Sigmoid colon (tissue), 4 donors: ENCODE measurements around the gene APOOL.

Experiments used
- CTCF ChIP-seq, 4 experiments: fragments of 450-650 bp in 3 of 4; fragments of 200-600 bp in 1 of 4; IDR thresholded peaks; one replicate each; pipeline ENCODE4 v1.5.1; 2016 to 2019; ENCODE audit warnings: antibody characterized with exemption in 4 of 4, mild to moderate bottlenecking in 3 of 4, moderate library complexity in 2 of 4
- EP300 ChIP-seq, 4 donors: sonication (generic); formaldehyde crosslinking; IDR thresholded peaks; one replicate each; pipeline ENCODE4 v1.6.1; 2017; ENCODE audit warnings: antibody characterized with exemption in 4 of 4
- POLR2A ChIP-seq, 2 donors: fragments of 450-650 bp; IDR thresholded peaks; one replicate each; pipeline ENCODE4 v1.6.1; 2016; ENCODE audit warnings: antibody characterized with exemption in 2 of 2, mild to moderate bottlenecking in 2 of 2, moderate library complexity in 2 of 2
- POLR2AphosphoS5 ChIP-seq, 4 donors: sonication (generic); formaldehyde crosslinking; IDR thresholded peaks; one replicate each; pipeline ENCODE4 v1.6.1; 2017; ENCODE audit warnings: antibody characterized with exemption in 4 of 4

- TF ChIP-seq CTCF (IDR thresholded peaks at IDR 0.05) (no peak), POLR2A (IDR thresholded peaks at IDR 0.05) (no peak), EP300 (IDR thresholded peaks at IDR 0.05) (no peak), POLR2AphosphoS5 (IDR thresholded peaks at IDR 0.05) (no peak)
These were observed 110.1 kb downstream of the APOOL start for GRCh38 chrX:85113746-85114145.
